HepG2 (cell line): Measurements from ENCODE around the gene NXT1. TPM values are rescaled to one million over a fixed set of nuclear protein-coding genes. Genes with fewer than 3 reads are reported as not detected.

Source experiments
- ATAC-seq: fragments of 200-7000 bp; cut with Tn5 transposase; 3 replicates; pipeline ENCODE4 v1.9.1; 2020; ENCODE audit warnings: mild to moderate bottlenecking, moderate library complexity
- BruUV-seq: library from RNA; stranded (reverse); fragments of 400-500 nt; replicated peaks from 2 replicates; lab custom pipeline; 2021; lab: Mats Ljungman, UMichigan
- CTCF ChIA-PET: fragments of 300-600 bp; formaldehyde crosslinking; extraction: SDS; loops from one replicate; lab custom pipeline; 2021; ENCODE audit warnings: low total read pairs, inconsistent platforms, low intra/inter-chr PET ratio; lab: Yijun Ruan, JAX
- POLR2A ChIA-PET: fragments of 350-600 bp; sonication (Branson Sonifier 250); formaldehyde crosslinking; loops from one replicate; lab custom pipeline; 2020; ENCODE audit warnings: antibody characterized with exemption, inconsistent platforms; lab: Yijun Ruan, JAX
- DNase-seq: peaks from one replicate; pipeline ENCODE4 v3.0.0-alpha.2; 2015; ENCODE audit warnings: low spot score
- FAIRE-seq: peaks from 3 replicates; lab custom pipeline; 2011; peaks lifted over from hg19 to GRCh38; lab: Jason Lieb, UNC
- H2AFZ ChIP-seq: one replicate; pipeline ENCODE4 v1.6.1; 2011; ENCODE audit warnings: low read length, inconsistent platforms
- H3K27ac ChIP-seq: fragments of 300-600 bp; 3 replicates; pipeline ENCODE4 v1.8.0; 2011; ENCODE audit warnings: mixed run types, mild to moderate bottlenecking, mixed read lengths, low read length, inconsistent platforms; ENCODE audit not compliant: insufficient read depth; ENCODE audit errors: extremely low read length
- H3K27me3 ChIP-seq, 2 experiments: fragments of 200-600 bp in 1 of 2; 2 replicates in 1 of 2; 3 replicates in 1 of 2; pipeline versions ENCODE4 v1.6.0 to v1.8.0; 2011; ENCODE audit warnings: low read length in 2 of 2, mild to moderate bottlenecking in 2 of 2, moderate library complexity in 2 of 2, inconsistent platforms in 1 of 2; ENCODE audit not compliant: insufficient read depth in 2 of 2, control insufficient read depth in 1 of 2
- H3K36me3 ChIP-seq, 2 experiments: fragments of 200-600 bp in 1 of 2; replicated peaks in 1 of 2; 2 replicates in 1 of 2; 3 replicates in 1 of 2; pipeline versions ENCODE4 v1.5.1 to v1.8.0; 2011; ENCODE audit warnings: low read length in 2 of 2, inconsistent platforms in 1 of 2; ENCODE audit not compliant: insufficient read depth in 2 of 2, control insufficient read depth in 1 of 2
- H3K4me1 ChIP-seq: 2 replicates; pipeline ENCODE4 v1.5.1; 2012; ENCODE audit warnings: low read length, inconsistent platforms; ENCODE audit not compliant: insufficient read depth
- H3K4me2 ChIP-seq: 2 replicates; pipeline ENCODE4 v1.6.0; 2011; ENCODE audit warnings: low read depth, low read length, inconsistent platforms
- H3K4me3 ChIP-seq, 3 experiments: fragments of 200-600 bp in 1 of 3; sonication (generic), shearing (Covaris generic) in 1 of 3; replicated peaks in 1 of 3; 2 replicates each; pipeline ENCODE4 v1.5.1; 2011 to 2016; ENCODE audit warnings: low read length in 3 of 3, inconsistent platforms in 2 of 3, low read depth in 2 of 3, mild to moderate bottlenecking in 2 of 3, control low read depth in 1 of 3, mixed read lengths in 1 of 3; ENCODE audit not compliant: insufficient read depth in 1 of 3
- H3K79me2 ChIP-seq: one replicate; pipeline ENCODE4 v1.6.1; 2011; ENCODE audit warnings: low read length, inconsistent platforms; ENCODE audit not compliant: insufficient read depth
- H3K9ac ChIP-seq: 2 replicates; pipeline ENCODE4 v1.6.0; 2011; ENCODE audit warnings: mild to moderate bottlenecking, low read depth, low read length, inconsistent platforms; ENCODE audit not compliant: insufficient read depth
- H3K9me3 ChIP-seq: 2 replicates; pipeline ENCODE4 v1.5.1; 2012; ENCODE audit warnings: mild to moderate bottlenecking, low read length
- H4K20me1 ChIP-seq: 2 replicates; pipeline ENCODE4 v1.6.0; 2011; ENCODE audit warnings: inconsistent platforms, mild to moderate bottlenecking, low read length, moderate library complexity; ENCODE audit not compliant: insufficient read depth
- BRCA1 ChIP-seq: sonication (generic); formaldehyde crosslinking; IDR thresholded peaks from 2 replicates; pipeline ENCODE4 v1.4.0; 2020; ENCODE audit warnings: missing genetic modification reagents
- ELF3 ChIP-seq: IDR thresholded peaks from 2 replicates; pipeline ENCODE4 v1.6.1; 2016; ENCODE audit warnings: missing genetic modification reagents, missing compliant biosample characterization
- NAIF1 ChIP-seq: sonication (generic); formaldehyde crosslinking; IDR thresholded peaks from 2 replicates; pipeline ENCODE4 v1.5.0; 2020; ENCODE audit warnings: mild to moderate bottlenecking, missing genetic modification reagents, borderline replicate concordance
- PRMT3 ChIP-seq: sonication (generic); formaldehyde crosslinking; IDR thresholded peaks from 2 replicates; pipeline ENCODE4 v1.8.1; 2022; ENCODE audit warnings: low read depth, mild to moderate bottlenecking, moderate library complexity, missing genetic modification reagents, borderline replicate concordance
- RAD21 ChIP-seq: fragments of 450-650 bp; formaldehyde crosslinking; IDR thresholded peaks from 2 replicates; pipeline ENCODE4 v1.5.0; 2020; ENCODE audit warnings: mild to moderate bottlenecking
- SMC3 ChIP-seq: IDR thresholded peaks from 2 replicates; pipeline ENCODE4 v1.6.1; 2011; ENCODE audit warnings: low read length, improper control_type of control experiment
- STAG1 ChIP-seq: sonication (generic); formaldehyde crosslinking; IDR thresholded peaks from 2 replicates; pipeline ENCODE4 v1.4.0; 2020; ENCODE audit warnings: missing genetic modification reagents
- XRCC5 ChIP-seq: fragments of 200-400 bp; formaldehyde crosslinking; optimal IDR thresholded peaks from 2 replicates; pipeline ENCODE3; 2017; ENCODE audit warnings: mild to moderate bottlenecking, low read length
- ZNF605 ChIP-seq: sonication (generic); formaldehyde crosslinking; IDR thresholded peaks from 2 replicates; pipeline ENCODE4 v1.8.0; 2022; ENCODE audit warnings: mild to moderate bottlenecking, missing genetic modification reagents
- ZNF720 ChIP-seq: sonication (generic); formaldehyde crosslinking; IDR thresholded peaks from 2 replicates; pipeline ENCODE4 v1.4.0; 2020; ENCODE audit warnings: missing genetic modification reagents
- whole genome bisulfite sequencing: methylation state at CpG from one replicate; pipeline ENCODE4 v1.1.6; 2017; ENCODE audit warnings: low lambda C conversion rate; 5-methylcytosine and 5-hydroxymethylcytosine counted together
- in situ Hi-C: cut with HindIII; loops from 2 replicates; pipeline ENCODE4 v1.10.0; 2017; ENCODE audit warnings: low pct_unique_long_range_greater_than_20kb; ENCODE audit not compliant: extremely low pct_ligation_motif_present
- intact Hi-C: fragments of 100-400 bp; cut with micrococcal nuclease; formaldehyde crosslinking; loops from one replicate; pipeline ENCODE4 v1.10.0; 2022; ENCODE audit not compliant: unreplicated experiment
- polyA plus RNA-seq, 8 experiments: library from polyadenylated mRNA; depleted of rRNA in 3 of 8; stranded (reverse) in 7 of 8; unstranded in 1 of 8; fragments of >200 nt; fragmentation: Illumina TruSeq in 4 of 8; extraction: Trizol in 4 of 8; gene quantifications; 2 replicates each; pipeline versions ENCODE4 v1.2.1 to v1.2.3, GENCODE V29; 2011 to 2016; ENCODE audit warnings: low read depth in 4 of 8, missing spikeins in 1 of 8, mixed read lengths in 1 of 8; ENCODE audit not compliant: insufficient read depth in 1 of 8
- total RNA-seq, 5 experiments: library from RNA; depleted of rRNA; stranded (reverse); fragments of >200 nt; fragmentation: Illumina TruSeq; extraction: Trizol; gene quantifications; 2 replicates each; pipeline ENCODE4 v1.2.3, GENCODE V29; 2016; ENCODE audit warnings: low read depth in 1 of 5
- TF ChIP-seq, protein P1 (sequence below): sonication (generic); formaldehyde crosslinking; IDR thresholded peaks from 2 replicates; pipeline ENCODE4 v1.5.0; 2020; ENCODE audit warnings: mild to moderate bottlenecking, missing genetic modification reagents, moderate library complexity
- TF ChIP-seq, protein P2 (sequence below), 2 experiments: sonication (generic) in 1 of 2; formaldehyde crosslinking in 1 of 2; IDR thresholded peaks; 2 replicates each; pipeline versions ENCODE4 v1.4.0 to v1.6.1; 2016 to 2020; ENCODE audit warnings: borderline replicate concordance in 1 of 2, low read depth in 1 of 2, mild to moderate bottlenecking in 1 of 2, missing genetic modification reagents in 1 of 2

Gene NXT1
- total and polyA plus RNA-seq, 2 of the 13 experiments (the other 11 are each of a cell fraction or from before 2014, with no cell fraction given): 35.6 to 65.9 TPM

DNA sequence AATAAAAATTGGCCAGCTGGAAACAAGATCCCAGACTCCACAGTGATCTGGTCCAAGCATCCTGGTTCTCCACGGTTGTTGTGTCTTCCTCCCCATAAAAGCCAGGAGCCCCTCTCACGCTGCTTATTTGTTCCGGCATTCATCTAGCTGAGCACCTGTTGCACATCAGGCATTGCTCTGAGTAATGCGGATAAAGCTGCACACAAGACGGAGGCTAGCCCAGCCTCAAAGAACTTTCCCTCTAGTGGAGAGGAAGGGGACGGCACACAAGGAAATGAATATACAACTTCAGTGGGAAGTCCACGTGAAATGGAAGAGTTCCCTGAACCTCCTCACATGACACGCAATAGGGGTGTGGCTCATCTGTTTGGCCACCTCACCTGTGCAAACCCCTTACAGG lies 30.3 kb upstream of the NXT1 start:
- ChIA-PET POLR2A (interaction anchor here (1.1 kb wide), 1 partner anchor 30 kb away, joined by 3 read pairs; no protein-coding TSS in a partner anchor), CTCF (interaction anchor here (0.9 to 1.0 kb wide), 2 partner anchors 277 to 629 kb away, joined by 3 read pairs; no protein-coding TSS in a partner anchor)
- intact Hi-C loops (loop anchor here (5.0 kb wide), 2 partner anchors 63 to 628 kb away; no protein-coding TSS in a partner anchor), in situ Hi-C loops (no loop called here)
- no peak overlapping the region for H3K9ac ChIP-seq
- no peaks in the 10 kb centered on the region for H4K20me1 ChIP-seq
- TF ChIP-seq SMC3 (peak; percentile 67), ZNF605 (CRISPR knock-in tag) (0 out of 2 replicates have a peak, but pooled peaks have one; percentile 29), BRCA1 (CRISPR knock-in tag) (no peak), RAD21 (CRISPR knock-in tag) (0 out of 2 replicates have a peak, but pooled peaks have one; percentile 13), STAG1 (CRISPR knock-in tag) (peak; percentile 60), ELF3 (CRISPR knock-in tag) (peak; percentile 22; the same call in 1 of the 2 replicates), NAIF1 (no peak), XRCC5 (peak; percentile 55), ZNF720 (0 out of 2 replicates have a peak, but pooled peaks have one; percentile 20), PRMT3 (no peak)
- TF ChIP-seq, protein P1, sequence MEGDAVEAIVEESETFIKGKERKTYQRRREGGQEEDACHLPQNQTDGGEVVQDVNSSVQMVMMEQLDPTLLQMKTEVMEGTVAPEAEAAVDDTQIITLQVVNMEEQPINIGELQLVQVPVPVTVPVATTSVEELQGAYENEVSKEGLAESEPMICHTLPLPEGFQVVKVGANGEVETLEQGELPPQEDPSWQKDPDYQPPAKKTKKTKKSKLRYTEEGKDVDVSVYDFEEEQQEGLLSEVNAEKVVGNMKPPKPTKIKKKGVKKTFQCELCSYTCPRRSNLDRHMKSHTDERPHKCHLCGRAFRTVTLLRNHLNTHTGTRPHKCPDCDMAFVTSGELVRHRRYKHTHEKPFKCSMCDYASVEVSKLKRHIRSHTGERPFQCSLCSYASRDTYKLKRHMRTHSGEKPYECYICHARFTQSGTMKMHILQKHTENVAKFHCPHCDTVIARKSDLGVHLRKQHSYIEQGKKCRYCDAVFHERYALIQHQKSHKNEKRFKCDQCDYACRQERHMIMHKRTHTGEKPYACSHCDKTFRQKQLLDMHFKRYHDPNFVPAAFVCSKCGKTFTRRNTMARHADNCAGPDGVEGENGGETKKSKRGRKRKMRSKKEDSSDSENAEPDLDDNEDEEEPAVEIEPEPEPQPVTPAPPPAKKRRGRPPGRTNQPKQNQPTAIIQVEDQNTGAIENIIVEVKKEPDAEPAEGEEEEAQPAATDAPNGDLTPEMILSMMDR: peak; percentile 45
- TF ChIP-seq, protein P2, sequence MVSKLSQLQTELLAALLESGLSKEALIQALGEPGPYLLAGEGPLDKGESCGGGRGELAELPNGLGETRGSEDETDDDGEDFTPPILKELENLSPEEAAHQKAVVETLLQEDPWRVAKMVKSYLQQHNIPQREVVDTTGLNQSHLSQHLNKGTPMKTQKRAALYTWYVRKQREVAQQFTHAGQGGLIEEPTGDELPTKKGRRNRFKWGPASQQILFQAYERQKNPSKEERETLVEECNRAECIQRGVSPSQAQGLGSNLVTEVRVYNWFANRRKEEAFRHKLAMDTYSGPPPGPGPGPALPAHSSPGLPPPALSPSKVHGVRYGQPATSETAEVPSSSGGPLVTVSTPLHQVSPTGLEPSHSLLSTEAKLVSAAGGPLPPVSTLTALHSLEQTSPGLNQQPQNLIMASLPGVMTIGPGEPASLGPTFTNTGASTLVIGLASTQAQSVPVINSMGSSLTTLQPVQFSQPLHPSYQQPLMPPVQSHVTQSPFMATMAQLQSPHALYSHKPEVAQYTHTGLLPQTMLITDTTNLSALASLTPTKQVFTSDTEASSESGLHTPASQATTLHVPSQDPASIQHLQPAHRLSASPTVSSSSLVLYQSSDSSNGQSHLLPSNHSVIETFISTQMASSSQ (IDR thresholded peaks at IDR 0.05; ENCODE audit: low read depth): no peak
- TF ChIP-seq, protein P2 (CRISPR knock-in tag; IDR thresholded peaks at IDR 0.05; ENCODE audit: borderline replicate concordance): no peak
- H3K9me3 ChIP-seq: no peaks in the 10 kb centered on the region
- H3K4me1 ChIP-seq: no peaks in the 10 kb centered on the region
- no peaks in the 10 kb centered on the region for H3K79me2 ChIP-seq
- H3K4me3 ChIP-seq: no peak overlapping the region
- H3K36me3 ChIP-seq: no peaks in the 10 kb centered on the region
- no peak overlapping the region for H3K4me2 ChIP-seq
- ATAC-seq (peak; percentile 89), FAIRE-seq (peak; percentile 79), DNase-seq (peak; percentile 47)
- H2AFZ ChIP-seq: no peak overlapping the region
- 16% methylated on average over 8 of the region's 8 CpGs for WGBS
- H3K27me3 ChIP-seq: no peaks in the 10 kb centered on the region
- no TSS peak for BruUV-seq
- no peak overlapping the region for H3K27ac ChIP-seq
